HepG2 (cell line): ENCODE measurements around the gene AK4. TPM values are rescaled to one million over a fixed set of nuclear protein-coding genes. Genes with fewer than 3 reads are reported as not detected.

Source experiments
- CBX5 ChIP-seq: sonication (generic); formaldehyde crosslinking; IDR thresholded peaks from 2 replicates; pipeline ENCODE4 v1.4.0; 2020; ENCODE audit warnings: missing genetic modification reagents, borderline replicate concordance
- FOXA1 ChIP-seq, 2 experiments: fragments of 450-650 bp in 1 of 2; sonication (generic) in 1 of 2; formaldehyde crosslinking in 1 of 2; IDR thresholded peaks; 2 replicates each; pipeline versions ENCODE4 v1.4.0 to v1.6.1; 2016 to 2020; ENCODE audit warnings: missing genetic modification reagents in 1 of 2
- ZNF235 ChIP-seq: sonication (generic); formaldehyde crosslinking; IDR thresholded peaks from 2 replicates; pipeline ENCODE4 v1.8.1; 2023; ENCODE audit warnings: mild to moderate bottlenecking, missing genetic modification reagents, borderline replicate concordance
- polyA plus RNA-seq, 8 experiments: library from polyadenylated mRNA; depleted of rRNA in 3 of 8; stranded (reverse) in 7 of 8; unstranded in 1 of 8; fragments of >200 nt; fragmentation: Illumina TruSeq in 4 of 8; extraction: Trizol in 4 of 8; gene quantifications; 2 replicates each; pipeline versions ENCODE4 v1.2.1 to v1.2.3, GENCODE V29; 2011 to 2016; ENCODE audit warnings: low read depth in 4 of 8, missing spikeins in 1 of 8, mixed read lengths in 1 of 8; ENCODE audit not compliant: insufficient read depth in 1 of 8
- total RNA-seq, 5 experiments: library from RNA; depleted of rRNA; stranded (reverse); fragments of >200 nt; fragmentation: Illumina TruSeq; extraction: Trizol; gene quantifications; 2 replicates each; pipeline ENCODE4 v1.2.3, GENCODE V29; 2016; ENCODE audit warnings: low read depth in 1 of 5
- TF ChIP-seq, protein P1 (sequence below): IDR thresholded peaks from 2 replicates; pipeline ENCODE4 v1.6.1; 2016; ENCODE audit warnings: missing biosample characterization, missing genetic modification reagents, low read depth
- TF ChIP-seq, protein P2 (sequence below): sonication (generic); formaldehyde crosslinking; IDR thresholded peaks from 2 replicates; pipeline ENCODE4 v1.4.0; 2020; ENCODE audit warnings: mild to moderate bottlenecking, missing genetic modification reagents
- TF ChIP-seq, protein P3 (sequence below): sonication (generic); formaldehyde crosslinking; IDR thresholded peaks from 2 replicates; pipeline ENCODE4 v1.5.0; 2020; ENCODE audit warnings: mild to moderate bottlenecking, missing genetic modification reagents, moderate library complexity

AK4 gene
- total and polyA plus RNA-seq, 2 of the 13 experiments (the other 11 are each of a cell fraction or from before 2014, with no cell fraction given) = 110 to 160 TPM

DNA sequence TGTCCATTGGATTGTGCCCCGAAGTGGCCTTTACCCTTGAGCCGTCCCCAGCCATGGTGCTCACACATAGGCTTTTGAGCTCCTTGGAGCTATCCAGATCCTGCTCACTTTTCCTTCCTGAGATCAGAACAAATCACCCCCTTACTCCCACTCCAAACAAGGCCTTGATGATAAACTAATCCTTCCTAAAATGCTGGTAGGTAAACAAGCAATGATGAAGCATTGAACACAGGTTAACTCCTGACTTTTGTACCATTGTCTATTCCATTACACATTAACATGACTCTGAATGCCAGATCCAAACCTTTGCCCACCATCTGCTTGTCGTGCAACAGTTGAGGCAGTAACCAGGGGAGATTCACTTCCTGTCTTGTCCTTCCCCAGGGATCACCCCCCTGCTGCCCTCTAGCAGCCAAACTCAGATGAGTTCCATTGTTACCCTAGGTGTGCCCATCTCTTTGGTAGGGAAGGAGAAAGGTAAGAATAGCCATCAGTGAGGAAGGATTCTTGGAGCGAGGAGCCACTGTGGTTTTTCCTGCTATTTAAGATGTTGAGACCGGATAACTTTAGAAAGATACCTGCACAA is 81.8 kb downstream of the AK4 start (continued):
- TF ChIP-seq, protein P1, sequence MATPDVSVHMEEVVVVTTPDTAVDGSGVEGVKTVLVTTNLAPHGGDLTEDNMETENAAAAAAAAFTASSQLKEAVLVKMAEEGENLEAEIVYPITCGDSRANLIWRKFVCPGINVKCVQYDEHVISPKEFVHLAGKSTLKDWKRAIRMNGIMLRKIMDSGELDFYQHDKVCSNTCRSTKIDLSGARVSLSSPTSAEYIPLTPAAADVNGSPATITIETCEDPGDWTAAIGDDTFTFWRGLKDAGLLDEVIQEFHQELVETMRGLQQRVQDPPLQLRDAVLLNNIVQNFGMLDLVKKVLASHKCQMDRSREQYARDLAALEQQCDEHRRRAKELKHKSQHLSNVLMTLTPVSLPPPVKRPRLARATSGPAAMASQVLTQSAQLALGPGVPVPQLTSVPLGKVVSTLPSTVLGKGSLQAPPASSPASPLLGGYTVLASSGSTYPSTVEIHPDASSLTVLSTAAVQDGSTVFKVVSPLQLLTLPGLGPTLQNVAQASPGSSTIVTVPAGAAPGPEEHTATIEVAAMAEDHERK (CRISPR knock-in tag) = no peak
- TF ChIP-seq CBX5 (CRISPR knock-in tag) (no peak), ZNF235 (CRISPR knock-in tag) (no peak), FOXA1 (IDR thresholded peaks at IDR 0.05) (no peak), FOXA1 (CRISPR knock-in tag; IDR thresholded peaks at IDR 0.05) (0 out of 2 replicates have a peak, but pooled peaks have one; percentile 33)
- TF ChIP-seq, protein P2, sequence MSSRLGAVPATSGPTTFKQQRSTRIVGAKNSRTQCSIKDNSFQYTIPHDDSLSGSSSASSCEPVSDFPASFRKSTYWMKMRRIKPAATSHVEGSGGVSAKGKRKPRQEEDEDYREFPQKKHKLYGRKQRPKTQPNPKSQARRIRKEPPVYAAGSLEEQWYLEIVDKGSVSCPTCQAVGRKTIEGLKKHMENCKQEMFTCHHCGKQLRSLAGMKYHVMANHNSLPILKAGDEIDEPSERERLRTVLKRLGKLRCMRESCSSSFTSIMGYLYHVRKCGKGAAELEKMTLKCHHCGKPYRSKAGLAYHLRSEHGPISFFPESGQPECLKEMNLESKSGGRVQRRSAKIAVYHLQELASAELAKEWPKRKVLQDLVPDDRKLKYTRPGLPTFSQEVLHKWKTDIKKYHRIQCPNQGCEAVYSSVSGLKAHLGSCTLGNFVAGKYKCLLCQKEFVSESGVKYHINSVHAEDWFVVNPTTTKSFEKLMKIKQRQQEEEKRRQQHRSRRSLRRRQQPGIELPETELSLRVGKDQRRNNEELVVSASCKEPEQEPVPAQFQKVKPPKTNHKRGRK (CRISPR knock-in tag) = no peak
- TF ChIP-seq, protein P3, sequence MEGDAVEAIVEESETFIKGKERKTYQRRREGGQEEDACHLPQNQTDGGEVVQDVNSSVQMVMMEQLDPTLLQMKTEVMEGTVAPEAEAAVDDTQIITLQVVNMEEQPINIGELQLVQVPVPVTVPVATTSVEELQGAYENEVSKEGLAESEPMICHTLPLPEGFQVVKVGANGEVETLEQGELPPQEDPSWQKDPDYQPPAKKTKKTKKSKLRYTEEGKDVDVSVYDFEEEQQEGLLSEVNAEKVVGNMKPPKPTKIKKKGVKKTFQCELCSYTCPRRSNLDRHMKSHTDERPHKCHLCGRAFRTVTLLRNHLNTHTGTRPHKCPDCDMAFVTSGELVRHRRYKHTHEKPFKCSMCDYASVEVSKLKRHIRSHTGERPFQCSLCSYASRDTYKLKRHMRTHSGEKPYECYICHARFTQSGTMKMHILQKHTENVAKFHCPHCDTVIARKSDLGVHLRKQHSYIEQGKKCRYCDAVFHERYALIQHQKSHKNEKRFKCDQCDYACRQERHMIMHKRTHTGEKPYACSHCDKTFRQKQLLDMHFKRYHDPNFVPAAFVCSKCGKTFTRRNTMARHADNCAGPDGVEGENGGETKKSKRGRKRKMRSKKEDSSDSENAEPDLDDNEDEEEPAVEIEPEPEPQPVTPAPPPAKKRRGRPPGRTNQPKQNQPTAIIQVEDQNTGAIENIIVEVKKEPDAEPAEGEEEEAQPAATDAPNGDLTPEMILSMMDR (CRISPR knock-in tag) = peak; percentile 38; the same call in 1 of the 2 replicates
